Smooth muscle cell (in vitro differentiated cells): Measurements from ENCODE around the gene HOXC6. TPM values are rescaled to one million over a fixed set of nuclear protein-coding genes. Genes with fewer than 3 reads are reported as not detected.

Experiments
- DNase-seq: peaks from one replicate; lab custom pipeline; 2025; ENCODE audit not compliant: unreplicated experiment; lab: John Stamatoyannopoulos, UW
- H2AFZ ChIP-seq: fragments of 200-600 bp; sonication (generic); 2 replicates; pipeline ENCODE4 v1.6.0; 2016; ENCODE audit warnings: antibody characterized with exemption, low read depth, mild to moderate bottlenecking
- H3F3A ChIP-seq: fragments of 200-600 bp; sonication (generic); 2 replicates; pipeline ENCODE4 v1.6.0; 2017; ENCODE audit warnings: antibody characterized with exemption, low read depth
- H3K27ac ChIP-seq: fragments of 200-600 bp; sonication (generic); 2 replicates; pipeline ENCODE4 v1.5.1; 2016; ENCODE audit warnings: low read depth, mild to moderate bottlenecking
- H3K27me3 ChIP-seq: fragments of 200-600 bp; sonication (generic); 2 replicates; pipeline ENCODE4 v1.6.1; 2016; ENCODE audit warnings: low read depth, mild to moderate bottlenecking
- H3K36me3 ChIP-seq: fragments of 200-600 bp; sonication (generic); 2 replicates; pipeline ENCODE4 v1.5.1; 2016; ENCODE audit warnings: low read depth
- H3K4me1 ChIP-seq: fragments of 200-600 bp; sonication (generic); 2 replicates; pipeline ENCODE4 v1.5.1; 2016; ENCODE audit warnings: low read depth
- H3K4me2 ChIP-seq: fragments of 200-600 bp; sonication (generic); 2 replicates; pipeline ENCODE4 v1.6.0; 2016; ENCODE audit warnings: mild to moderate bottlenecking
- H3K4me3 ChIP-seq: fragments of 200-600 bp; sonication (generic); 2 replicates; pipeline ENCODE4 v1.5.1; 2016; ENCODE audit warnings: mild to moderate bottlenecking
- H3K79me2 ChIP-seq: fragments of 200-600 bp; sonication (generic); 2 replicates; pipeline ENCODE4 v1.6.0; 2016; ENCODE audit warnings: low read depth, mild to moderate bottlenecking
- H3K9ac ChIP-seq: fragments of 200-600 bp; sonication (generic); 2 replicates; pipeline ENCODE4 v1.6.0; 2016; ENCODE audit warnings: low read depth
- H3K9me3 ChIP-seq: fragments of 200-600 bp; sonication (generic); replicated peaks from 2 replicates; pipeline ENCODE4 v1.5.1; 2016; ENCODE audit warnings: low read depth
- H4K20me1 ChIP-seq: fragments of 200-600 bp; sonication (generic); 2 replicates; pipeline ENCODE4 v1.6.0; 2016; ENCODE audit warnings: low read depth
- CTCF ChIP-seq: fragments of 200-600 bp; sonication (generic); IDR thresholded peaks from 2 replicates; pipeline ENCODE4 v1.5.1; 2017; ENCODE audit warnings: borderline replicate concordance, mild to moderate bottlenecking, antibody characterized with exemption; ENCODE audit not compliant: insufficient read depth, poor library complexity, severe bottlenecking
- WGBS: methylation state at CpG from one replicate; pipeline ENCODE4 v1.1.7; 2016; ENCODE audit warnings: low lambda C conversion rate; 5-methylcytosine and 5-hydroxymethylcytosine counted together
- polyA plus RNA-seq: library from polyadenylated mRNA; unstranded; fragments of >200 nt; fragmentation: Nextera tagmentation; extraction: Ambion mirVana; gene quantifications from 2 replicates; pipeline ENCODE4 v1.2.1, GENCODE V29; 2016
- total RNA-seq: library from RNA; depleted of rRNA; stranded (reverse); fragments of >200 nt; gene quantifications from 2 replicates; pipeline ENCODE4 v1.2.3, GENCODE V29; 2014

The HOXC6 gene
- total and polyA plus RNA-seq, 2 experiments from 2014 or later, result 3.1 to 12.3 TPM

- peaks cover 100% of the 10 kb centered on the region for H3K27me3 ChIP-seq
- no peak overlapping the region for H3K27ac ChIP-seq
- no peaks in the 10 kb centered on the region for H3K4me1 ChIP-seq
- H3K4me2 ChIP-seq, result no peak overlapping the region
- no peaks in the 10 kb centered on the region for H4K20me1 ChIP-seq
- no peak overlapping the region for H2AFZ ChIP-seq
- no peaks in the 10 kb centered on the region for H3K9me3 ChIP-seq
- DNase-seq, result no peak
- no peak overlapping the region for H3K9ac ChIP-seq
- no peak overlapping the region for H3K4me3 ChIP-seq
- no peaks in the 10 kb centered on the region for H3K36me3 ChIP-seq
- H3F3A ChIP-seq, result no peaks in the 10 kb centered on the region
- no peak for TF ChIP-seq CTCF
- no peaks in the 10 kb centered on the region for H3K79me2 ChIP-seq
- WGBS, result 22% methylated on average over 27 of the region's 27 CpGs
Measured at GRCh38 chr12:53990311-53991076, 37.7 kb upstream of the HOXC6 start.

GRCh38 chr12:53991077-53991460 is 37.2 kb upstream of the HOXC6 start:
- H3K27ac ChIP-seq, result no peak overlapping the region

GRCh38 chr12:53992377-53992889 is 35.8 kb upstream of the HOXC6 start:
- Histone ChIP-seq H3K4me2 (no peak overlapping the region), H3K4me3 (no peak overlapping the region), H3K79me2 (no peaks in the 10 kb centered on the region), H3K36me3 (no peaks in the 10 kb centered on the region), H3K9me3 (no peaks in the 10 kb centered on the region), H3K27me3 (peaks cover 100% of the 10 kb centered on the region), H2AFZ (no peak overlapping the region), H3K27ac (no peak overlapping the region), H4K20me1 (no peaks in the 10 kb centered on the region), H3K9ac (no peak overlapping the region), H3K4me1 (no peaks in the 10 kb centered on the region), H3F3A (no peaks in the 10 kb centered on the region)
- no peak for TF ChIP-seq CTCF
- WGBS, result 50% methylated on average over 7 of the region's 7 CpGs
- DNase-seq, result no peak

More at GRCh38 chr12:53991077-53991460, 37.2 kb upstream of the HOXC6 start:
- no peak overlapping the region for H3K9ac ChIP-seq
- no peaks in the 10 kb centered on the region for H3K9me3 ChIP-seq
- no peaks in the 10 kb centered on the region for H3F3A ChIP-seq
- TF ChIP-seq CTCF, result no peak
- no peaks in the 10 kb centered on the region for H4K20me1 ChIP-seq
- 14% methylated on average over 8 of the region's 8 CpGs for WGBS
- H3K4me1 ChIP-seq, result no peaks in the 10 kb centered on the region
- peaks cover 100% of the 10 kb centered on the region for H3K27me3 ChIP-seq
- H3K4me3 ChIP-seq, result no peak overlapping the region
- H3K4me2 ChIP-seq, result no peak overlapping the region
- no peaks in the 10 kb centered on the region for H3K79me2 ChIP-seq
- DNase-seq, result no peak
- no peaks in the 10 kb centered on the region for H3K36me3 ChIP-seq
- H2AFZ ChIP-seq, result no peak overlapping the region
